Smooth muscle cell (in vitro differentiated cells): ENCODE results near the gene AGPAT3. TPM values are rescaled to one million over a fixed set of nuclear protein-coding genes. Genes with fewer than 3 reads are reported as not detected.

Experiments used
- DNase-seq: peaks from one replicate; lab custom pipeline; 2025; ENCODE audit not compliant: unreplicated experiment; lab: John Stamatoyannopoulos, UW
- H2AFZ ChIP-seq: fragments of 200-600 bp; sonication (generic); 2 replicates; pipeline ENCODE4 v1.6.0; 2016; ENCODE audit warnings: antibody characterized with exemption, low read depth, mild to moderate bottlenecking
- H3F3A ChIP-seq: fragments of 200-600 bp; sonication (generic); 2 replicates; pipeline ENCODE4 v1.6.0; 2017; ENCODE audit warnings: antibody characterized with exemption, low read depth
- H3K27ac ChIP-seq: fragments of 200-600 bp; sonication (generic); 2 replicates; pipeline ENCODE4 v1.5.1; 2016; ENCODE audit warnings: low read depth, mild to moderate bottlenecking
- H3K27me3 ChIP-seq: fragments of 200-600 bp; sonication (generic); 2 replicates; pipeline ENCODE4 v1.6.1; 2016; ENCODE audit warnings: low read depth, mild to moderate bottlenecking
- H3K36me3 ChIP-seq: fragments of 200-600 bp; sonication (generic); 2 replicates; pipeline ENCODE4 v1.5.1; 2016; ENCODE audit warnings: low read depth
- H3K4me1 ChIP-seq: fragments of 200-600 bp; sonication (generic); 2 replicates; pipeline ENCODE4 v1.5.1; 2016; ENCODE audit warnings: low read depth
- H3K4me2 ChIP-seq: fragments of 200-600 bp; sonication (generic); 2 replicates; pipeline ENCODE4 v1.6.0; 2016; ENCODE audit warnings: mild to moderate bottlenecking
- H3K4me3 ChIP-seq: fragments of 200-600 bp; sonication (generic); 2 replicates; pipeline ENCODE4 v1.5.1; 2016; ENCODE audit warnings: mild to moderate bottlenecking
- H3K79me2 ChIP-seq: fragments of 200-600 bp; sonication (generic); 2 replicates; pipeline ENCODE4 v1.6.0; 2016; ENCODE audit warnings: low read depth, mild to moderate bottlenecking
- H3K9ac ChIP-seq: fragments of 200-600 bp; sonication (generic); 2 replicates; pipeline ENCODE4 v1.6.0; 2016; ENCODE audit warnings: low read depth
- H3K9me3 ChIP-seq: fragments of 200-600 bp; sonication (generic); replicated peaks from 2 replicates; pipeline ENCODE4 v1.5.1; 2016; ENCODE audit warnings: low read depth
- H4K20me1 ChIP-seq: fragments of 200-600 bp; sonication (generic); 2 replicates; pipeline ENCODE4 v1.6.0; 2016; ENCODE audit warnings: low read depth
- CTCF ChIP-seq: fragments of 200-600 bp; sonication (generic); IDR thresholded peaks from 2 replicates; pipeline ENCODE4 v1.5.1; 2017; ENCODE audit warnings: borderline replicate concordance, mild to moderate bottlenecking, antibody characterized with exemption; ENCODE audit not compliant: insufficient read depth, poor library complexity, severe bottlenecking
- WGBS: methylation state at CpG from one replicate; pipeline ENCODE4 v1.1.7; 2016; ENCODE audit warnings: low lambda C conversion rate; 5-methylcytosine and 5-hydroxymethylcytosine counted together
- polyA plus RNA-seq: library from polyadenylated mRNA; unstranded; fragments of >200 nt; fragmentation: Nextera tagmentation; extraction: Ambion mirVana; gene quantifications from 2 replicates; pipeline ENCODE4 v1.2.1, GENCODE V29; 2016
- total RNA-seq: library from RNA; depleted of rRNA; stranded (reverse); fragments of >200 nt; gene quantifications from 2 replicates; pipeline ENCODE4 v1.2.3, GENCODE V29; 2014

Gene AGPAT3
- total and polyA plus RNA-seq, 2 experiments from 2014 or later = 10.9 to 17.2 TPM

- H4K20me1 ChIP-seq = no peaks in the 10 kb centered on the region
- no peak overlapping the region for H3K9ac ChIP-seq
- no peak overlapping the region for H3K27ac ChIP-seq
- H3K27me3 ChIP-seq = no peaks in the 10 kb centered on the region
- H3F3A ChIP-seq = no peaks in the 10 kb centered on the region
- H3K4me3 ChIP-seq = no peak overlapping the region
- H3K79me2 ChIP-seq = no peaks in the 10 kb centered on the region
- 91% methylated on average over 23 of the region's 23 CpGs for WGBS
- no peak for TF ChIP-seq CTCF
- no peak overlapping the region for H2AFZ ChIP-seq
- no peaks in the 10 kb centered on the region for H3K4me1 ChIP-seq
- H3K4me2 ChIP-seq = no peak overlapping the region
- no peaks in the 10 kb centered on the region for H3K9me3 ChIP-seq
- H3K36me3 ChIP-seq = no peaks in the 10 kb centered on the region
- no peak for DNase-seq
Measured at GRCh38 chr21:43988506-43989230, 123.6 kb downstream of the AGPAT3 start.

- no peaks in the 10 kb centered on the region for H4K20me1 ChIP-seq
- H3K27ac ChIP-seq = no peak overlapping the region
- H3K27me3 ChIP-seq = no peaks in the 10 kb centered on the region
- no peak for DNase-seq
- H3K9ac ChIP-seq = no peak overlapping the region
- no peaks in the 10 kb centered on the region for H3K9me3 ChIP-seq
- H3F3A ChIP-seq = no peaks in the 10 kb centered on the region
- no peak for TF ChIP-seq CTCF
- no peaks in the 10 kb centered on the region for H3K4me1 ChIP-seq
- WGBS = 96% methylated on average over 7 of the region's 7 CpGs
- no peaks in the 10 kb centered on the region for H3K36me3 ChIP-seq
- no peak overlapping the region for H3K4me3 ChIP-seq
- H2AFZ ChIP-seq = no peak overlapping the region
- H3K79me2 ChIP-seq = no peaks in the 10 kb centered on the region
- H3K4me2 ChIP-seq = no peak overlapping the region
Measured at GRCh38 chr21:43989401-43989800, 124.4 kb downstream of the AGPAT3 start.

- H3K9ac ChIP-seq = no peak overlapping the region
- H3K36me3 ChIP-seq = no peaks in the 10 kb centered on the region
- H4K20me1 ChIP-seq = no peaks in the 10 kb centered on the region
- no peaks in the 10 kb centered on the region for H3F3A ChIP-seq
- H3K4me1 ChIP-seq = no peaks in the 10 kb centered on the region
- no peak for TF ChIP-seq CTCF
- H3K4me2 ChIP-seq = no peak overlapping the region
- H3K27me3 ChIP-seq = no peaks in the 10 kb centered on the region
- H3K4me3 ChIP-seq = no peak overlapping the region
- H2AFZ ChIP-seq = no peak overlapping the region
- no peak overlapping the region for H3K27ac ChIP-seq
- no peaks in the 10 kb centered on the region for H3K9me3 ChIP-seq
- no peaks in the 10 kb centered on the region for H3K79me2 ChIP-seq
- DNase-seq = no peak
- 88% methylated on average over 33 of the region's 33 CpGs for WGBS
Measured at GRCh38 chr21:43991447-43991991, 126.5 kb downstream of the AGPAT3 start.

- Histone ChIP-seq H3K4me3 (no peak overlapping the region), H4K20me1 (no peaks in the 10 kb centered on the region), H2AFZ (no peak overlapping the region), H3K36me3 (no peaks in the 10 kb centered on the region), H3F3A (no peaks in the 10 kb centered on the region), H3K4me1 (no peaks in the 10 kb centered on the region), H3K9ac (no peak overlapping the region), H3K9me3 (no peaks in the 10 kb centered on the region), H3K79me2 (no peaks in the 10 kb centered on the region), H3K27ac (no peak overlapping the region), H3K27me3 (no peaks in the 10 kb centered on the region), H3K4me2 (no peak overlapping the region)
- TF ChIP-seq CTCF = no peak
- 94% methylated on average over 11 of the region's 11 CpGs for WGBS
- no peak for DNase-seq
Measured at GRCh38 chr21:43992121-43992520, 127.1 kb downstream of the AGPAT3 start.
